Stimulated activated CD8-positive, alpha-beta memory T cell treated with anti-CD3 and anti-CD28 coated beads, Interleukin-7, amount 100 ng/mL, for 48 hours (primary cell): ENCODE results near the gene FBH1.
"Not testable (repeated sequence)": the region's sequence is repeated elsewhere in the genome, so short reads cannot be mapped to it uniquely, and the experiment has no call there.

ENCODE experiments used
- DNase-seq, 2 donors: peaks; one replicate each; pipeline ENCODE4 v3.0.0-alpha.2; 2020; ENCODE audit warnings: low read depth in 1 of 2; ENCODE audit errors: extremely low read depth in 1 of 2

The FBH1 gene

GRCh38 chr10:5889624-5890451, at the start of gene FBH1, which contains the start of gene ANKRD16:
FBH1 (plus strand) TSS chr10:5890243; CDS start chr10:5890346, 103 bp downstream.
ANKRD16 (minus strand) TSS chr10:5889893; CDS start chr10:5889354, 539 bp downstream.
- DNase-seq = peak; percentile 93 to 99

GRCh38 chr10:5840314-5841307, 49.4 kb upstream of the FBH1 start:
- no peak for DNase-seq

GRCh38 chr10:5841965-5842364, 48.1 kb upstream of the FBH1 start:
- no peak for DNase-seq

- no peak for DNase-seq
These were observed 46.2 kb upstream of the FBH1 start for GRCh38 chr10:5843686-5844344.

- no peak for DNase-seq
These were observed 45.5 kb upstream of the FBH1 start for GRCh38 chr10:5844345-5845055.

GRCh38 chr10:5846667-5847066, 43.4 kb upstream of the FBH1 start:
- DNase-seq = not testable (repeated sequence)

GRCh38 chr10:5854131-5854475, 35.9 kb upstream of the FBH1 start:
- DNase-seq = no peak

GRCh38 chr10:5855979-5856700, 33.9 kb upstream of the FBH1 start:
- no peak for DNase-seq

- DNase-seq = no peak
These were observed 33.4 kb upstream of the FBH1 start for GRCh38 chr10:5856701-5857004.

GRCh38 chr10:5858811-5859210, 31.2 kb upstream of the FBH1 start:
- no peak for DNase-seq

- DNase-seq = no peak
These were observed 30.0 kb upstream of the FBH1 start for GRCh38 chr10:5860066-5860465.

- peak in 1 of 2 donors; percentile 32 for DNase-seq
These were observed 27.6 kb upstream of the FBH1 start for GRCh38 chr10:5862360-5862961.

GRCh38 chr10:5862981-5863685, 26.9 kb upstream of the FBH1 start:
- not testable (repeated sequence) for DNase-seq

GRCh38 chr10:5866451-5867081, 23.5 kb upstream of the FBH1 start:
- not testable (repeated sequence) for DNase-seq

GRCh38 chr10:5867091-5867615, 22.9 kb upstream of the FBH1 start:
- not testable (repeated sequence) for DNase-seq

- not testable (repeated sequence) for DNase-seq
These were observed 21.7 kb upstream of the FBH1 start for GRCh38 chr10:5868383-5868782.

GRCh38 chr10:5869156-5869555, 20.9 kb upstream of the FBH1 start:
- DNase-seq = no peak

- no peak for DNase-seq
These were observed 18.4 kb upstream of the FBH1 start for GRCh38 chr10:5871596-5871995.
